SK-N-SH treated with all-trans-retinoic acid at 6 μM for 48 hours (cell line): Measurements from ENCODE around the gene MINK1.

ENCODE experiments used
- CSRNP3 ChIP-seq: fragments of 250-450 bp; sonication (Bioruptor Pico); IDR thresholded peaks from 2 replicates; pipeline ENCODE4 v1.5.1; 2021; ENCODE audit warnings: mild to moderate bottlenecking, moderate library complexity
- ISL1 ChIP-seq: fragments of 250-450 bp; sonication (Bioruptor Pico); IDR thresholded peaks from 2 replicates; pipeline ENCODE4 v2.1.2; 2022; ENCODE audit warnings: mild to moderate bottlenecking, moderate library complexity
- PATZ1 ChIP-seq: fragments of 250-450 bp; sonication (Bioruptor Pico); IDR thresholded peaks from 2 replicates; pipeline ENCODE4 v1.8.0; 2020; ENCODE audit warnings: mild to moderate bottlenecking, moderate library complexity, borderline replicate concordance
- SNAI2 ChIP-seq: fragments of 250-450 bp; sonication (Bioruptor Pico); IDR thresholded peaks from 2 replicates; pipeline ENCODE4 v1.5.0; 2020; ENCODE audit warnings: mild to moderate bottlenecking, moderate library complexity
- TOX ChIP-seq: fragments of 250-450 bp; sonication (Bioruptor Pico); IDR thresholded peaks from 2 replicates; pipeline ENCODE4 v1.8.0; 2021; ENCODE audit warnings: mild to moderate bottlenecking, moderate library complexity, borderline replicate concordance
- ZFP3 ChIP-seq: fragments of 250-450 bp; sonication (Bioruptor Pico); IDR thresholded peaks from 2 replicates; pipeline ENCODE4 v1.5.0; 2020; ENCODE audit warnings: mild to moderate bottlenecking, moderate library complexity
- ZFP30 ChIP-seq: fragments of 450-650 bp; formaldehyde crosslinking; IDR thresholded peaks from 2 replicates; pipeline ENCODE4 v1.5.0; 2022; ENCODE audit warnings: mild to moderate bottlenecking, moderate library complexity

DNA sequence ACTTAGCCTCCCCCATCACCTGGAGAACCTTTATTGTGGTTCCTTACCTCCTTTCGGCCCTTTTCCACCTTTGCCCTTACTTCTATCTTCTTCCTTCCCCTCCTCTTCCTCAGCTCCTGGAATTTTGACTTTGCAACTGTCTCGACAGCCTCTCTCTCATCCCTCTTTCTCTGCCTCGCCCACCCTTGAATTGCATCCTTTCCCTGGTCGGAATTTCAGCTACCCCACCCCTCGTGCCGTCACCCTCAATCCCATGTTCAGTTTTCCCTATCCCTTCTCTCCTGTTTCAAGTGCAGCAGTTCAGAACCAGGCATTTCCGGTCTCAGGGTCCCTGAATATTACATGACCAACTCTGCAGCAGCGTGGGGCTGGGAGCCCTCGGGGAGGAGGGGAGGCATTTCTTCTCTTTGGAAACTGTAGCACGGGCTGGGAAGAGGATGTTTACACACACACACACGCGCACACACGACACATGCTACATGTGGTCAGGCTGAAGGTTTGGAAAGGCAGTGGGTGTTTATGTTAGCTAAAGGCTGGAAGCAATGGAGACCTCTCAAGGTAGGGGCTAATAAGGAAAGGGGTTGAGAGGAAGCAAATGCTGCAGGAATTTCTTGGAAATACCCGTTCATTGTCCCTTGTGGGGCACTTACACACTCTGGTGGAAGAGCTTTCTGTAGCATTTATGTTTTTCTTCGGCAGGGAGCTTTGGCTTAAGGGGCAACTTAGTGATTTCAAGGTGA, 971 bp downstream of the MINK1 start:
- TF ChIP-seq ISL1 (no peak), ZFP30 (CRISPR knock-in tag) (no peak), PATZ1 (no peak), CSRNP3 (CRISPR knock-in tag) (no peak), TOX (no peak), ZFP3 (CRISPR knock-in tag) (no peak), SNAI2 (CRISPR knock-in tag) (no peak)
